CD4-positive, alpha-beta T cell (primary cell): ENCODE measurements around the gene TMPRSS9. TPM values are rescaled to one million over a fixed set of nuclear protein-coding genes. Genes with fewer than 3 reads are reported as not detected.
A peak's percentile ranks its signal among the peaks of the same experiment; 100 is the strongest.

ENCODE experiments used
- ATAC-seq: fragments of 200-7000 bp; cut with Tn5 transposase; one replicate; pipeline ENCODE4 v1.10.0; 2022; ENCODE audit warnings: mild to moderate bottlenecking; ENCODE audit not compliant: poor library complexity
- CTCF ChIA-PET: fragments of 350-600 bp; sonication (Branson Sonifier 250); formaldehyde crosslinking; loops from one replicate; lab custom pipeline; 2021; ENCODE audit warnings: antibody characterized with exemption, inconsistent platforms; lab: Charles Lee
- POLR2A ChIA-PET: fragments of 350-600 bp; sonication (Branson Sonifier 250); formaldehyde crosslinking; loops from one replicate; lab custom pipeline; 2021; ENCODE audit warnings: antibody characterized with exemption, inconsistent platforms; lab: Charles Lee
- DNase-seq, 14 experiments: peaks; one replicate each; pipeline ENCODE4 v3.0.0-alpha.2; 2013 to 2020; ENCODE audit warnings: mixed read lengths in 2 of 14
- H3K27ac ChIP-seq, 2 donors: one replicate each; pipeline versions ENCODE4 v1.5.1 to v1.7.0; 2013; ENCODE audit warnings: low read length in 2 of 2, low read depth in 1 of 2, mild to moderate bottlenecking in 1 of 2
- H3K27me3 ChIP-seq, 2 experiments: 1 replicate in 1 of 2; 2 replicates in 1 of 2; pipeline versions ENCODE4 v1.6.1 to v1.7.0; 2013; ENCODE audit warnings: low read length in 2 of 2, control low read depth in 1 of 2, mild to moderate bottlenecking in 1 of 2, moderate library complexity in 1 of 2; ENCODE audit not compliant: insufficient read depth in 2 of 2, control insufficient read depth in 1 of 2
- H3K36me3 ChIP-seq: one replicate; pipeline ENCODE4 v1.6.1; 2013; ENCODE audit warnings: low read length, control low read depth; ENCODE audit not compliant: insufficient read depth
- H3K4me1 ChIP-seq: one replicate; pipeline ENCODE4 v1.6.1; 2013; ENCODE audit warnings: low read length, control low read depth; ENCODE audit not compliant: insufficient read depth
- H3K4me3 ChIP-seq: one replicate; pipeline ENCODE4 v1.5.1; 2013; ENCODE audit warnings: mild to moderate bottlenecking, low read length, moderate library complexity
- H3K9me3 ChIP-seq, 2 experiments: 1 replicate in 1 of 2; 2 replicates in 1 of 2; pipeline versions ENCODE4 v1.6.1 to v1.7.0; 2013; ENCODE audit warnings: low read length in 2 of 2, mild to moderate bottlenecking in 2 of 2, control low read depth in 1 of 2, moderate library complexity in 1 of 2; ENCODE audit not compliant: control insufficient read depth in 1 of 2, insufficient read depth in 1 of 2
- H3K27ac Mint-ChIP-seq: one replicate; pipeline ENCODE4 v1.8.0; 2020; ENCODE audit warnings: mixed read lengths
- H3K27me3 Mint-ChIP-seq: one replicate; pipeline ENCODE4 v1.8.0; 2021; ENCODE audit warnings: mixed read lengths
- H3K36me3 Mint-ChIP-seq: one replicate; pipeline ENCODE4 v1.8.0; 2021; ENCODE audit warnings: low read depth, mixed read lengths
- H3K4me1 Mint-ChIP-seq: one replicate; pipeline ENCODE4 v1.8.0; 2021; ENCODE audit warnings: low read depth, mixed read lengths
- H3K4me3 Mint-ChIP-seq: one replicate; pipeline ENCODE4 v1.8.0; 2020; ENCODE audit warnings: mild to moderate bottlenecking, mixed read lengths
- H3K9me3 Mint-ChIP-seq: one replicate; pipeline ENCODE4 v1.8.0; 2020; ENCODE audit warnings: mixed read lengths
- CTCF ChIP-seq: fragments of 200-600 bp; IDR thresholded peaks from one replicate; pipeline ENCODE4 v1.8.0; 2022; ENCODE audit warnings: antibody characterized with exemption, mild to moderate bottlenecking
- intact Hi-C, 2 experiments: fragments of 100-400 bp; cut with DNase I in 1 of 2; cut with micrococcal nuclease in 1 of 2; formaldehyde crosslinking; loops; one replicate each; pipeline versions ENCODE4 v1.15.1 to v1.9.0; 2023 to 2025; cut with DNase I, micrococcal nuclease
- total RNA-seq, 174 experiments: library from RNA in 2 of 174; stranded (reverse) in 2 of 174; gene quantifications; one replicate each; pipeline ENCODE4 v1.2.3 and lab custom pipeline; 2021 to 2026

The TMPRSS9 gene
- total RNA-seq, 2 experiments from 2014 or later = not detected

GRCh38 chr19:2382530-2383222, 22.6 kb downstream of the TMPRSS9 start:
- H3K27ac ChIP-seq = no peak overlapping the region
- H3K36me3 ChIP-seq = no peaks in the 10 kb centered on the region
- H3K4me1 ChIP-seq = peaks cover 2% of the 10 kb centered on the region
- ATAC-seq = no peak
- Mint-ChIP-seq H3K4me3 (no peak overlapping the region), H3K27ac (no peak overlapping the region), H3K9me3 (no peaks in the 10 kb centered on the region), H3K4me1 (no peaks in the 10 kb centered on the region), H3K36me3 (no peaks in the 10 kb centered on the region), H3K27me3 (peaks cover 5% of the 10 kb centered on the region)
- no peak for DNase-seq
- no peak for TF ChIP-seq CTCF
- intact Hi-C loops = no loop called here
- ChIA-PET CTCF (no interaction called here), POLR2A (no interaction called here)
- H3K9me3 ChIP-seq = peaks cover 0 to 18% of the 10 kb centered on the region in 2 experiments
- H3K4me3 ChIP-seq = no peak overlapping the region
- peaks cover 0 to 7% of the 10 kb centered on the region in 2 experiments for H3K27me3 ChIP-seq

GRCh38 chr19:2385053-2385721, 25.1 kb downstream of the TMPRSS9 start:
- ATAC-seq (no peak), DNase-seq (peak in 3 of 14 experiments; percentile 4 to 44 (median 35))
- TF ChIP-seq CTCF = no peak
- Mint-ChIP-seq H3K9me3 (no peaks in the 10 kb centered on the region), H3K36me3 (no peaks in the 10 kb centered on the region), H3K4me1 (no peaks in the 10 kb centered on the region), H3K27me3 (peaks cover 5% of the 10 kb centered on the region), H3K4me3 (no peak overlapping the region), H3K27ac (no peak overlapping the region)
- peaks cover 2% of the 10 kb centered on the region for H3K4me1 ChIP-seq
- peaks cover 0 to 11% of the 10 kb centered on the region in 2 experiments for H3K9me3 ChIP-seq
- ChIA-PET POLR2A (no interaction called here), CTCF (no interaction called here)
- H3K4me3 ChIP-seq = no peak overlapping the region
- H3K36me3 ChIP-seq = no peaks in the 10 kb centered on the region
- intact Hi-C loops = no loop called here
- H3K27ac ChIP-seq = no peak overlapping the region
- H3K27me3 ChIP-seq = peaks cover 0 to 7% of the 10 kb centered on the region in 2 experiments

GRCh38 chr19:2387367-2388288, 27.6 kb downstream of the TMPRSS9 start:
- Mint-ChIP-seq H3K9me3 (no peaks in the 10 kb centered on the region), H3K27me3 (peaks cover 6% of the 10 kb centered on the region), H3K4me3 (no peak overlapping the region), H3K27ac (no peak overlapping the region), H3K4me1 (peaks cover 4% of the 10 kb centered on the region), H3K36me3 (no peaks in the 10 kb centered on the region)
- POLR2A ChIA-PET = no interaction called here
- Histone ChIP-seq H3K4me3 (no peak overlapping the region), H3K27me3 (peaks cover 0 to 7% of the 10 kb centered on the region in 2 experiments), H3K4me1 (peaks cover 7% of the 10 kb centered on the region), H3K36me3 (no peaks in the 10 kb centered on the region), H3K27ac (no peak overlapping the region), H3K9me3 (no peaks in the 10 kb centered on the region)
- intact Hi-C loops = no loop called here
- TF ChIP-seq CTCF = no peak
- no peak for DNase-seq
- no peak for ATAC-seq
- CTCF ChIA-PET = interaction anchor here (1.0 kb wide), 1 partner anchor 232 kb away, joined by 3 read pairs; no protein-coding TSS in a partner anchor
